Hepatocyte (in vitro differentiated cells): ENCODE data around the gene SCTR. TPM values are rescaled to one million over a fixed set of nuclear protein-coding genes. Genes with fewer than 3 reads are reported as not detected.

ENCODE experiments used
- DNase-seq: peaks from one replicate; pipeline ENCODE4 v3.0.0-alpha.2; 2016; ENCODE audit warnings: low spot score
- H2AFZ ChIP-seq: fragments of 200-600 bp; sonication (generic); 2 replicates; pipeline ENCODE4 v1.6.0; 2016; ENCODE audit warnings: antibody characterized with exemption, mild to moderate bottlenecking
- H3K27ac ChIP-seq: fragments of 200-600 bp; sonication (generic); 2 replicates; pipeline ENCODE4 v1.5.1; 2016; ENCODE audit warnings: mild to moderate bottlenecking
- H3K27me3 ChIP-seq: fragments of 200-600 bp; sonication (generic); 2 replicates; pipeline ENCODE4 v1.6.1; 2016
- H3K36me3 ChIP-seq: fragments of 200-600 bp; sonication (generic); replicated peaks from 2 replicates; pipeline ENCODE4 v1.5.1; 2016; ENCODE audit warnings: low read depth; ENCODE audit not compliant: insufficient read depth
- H3K4me1 ChIP-seq: fragments of 200-600 bp; sonication (generic); 2 replicates; pipeline ENCODE4 v1.5.1; 2016; ENCODE audit warnings: mild to moderate bottlenecking, moderate library complexity; ENCODE audit not compliant: insufficient read depth
- H3K4me2 ChIP-seq: fragments of 200-600 bp; sonication (generic); 2 replicates; pipeline ENCODE4 v1.6.0; 2016
- H3K4me3 ChIP-seq: fragments of 200-600 bp; sonication (generic); 2 replicates; pipeline ENCODE4 v1.5.1; 2016; ENCODE audit warnings: mild to moderate bottlenecking
- H3K79me2 ChIP-seq: fragments of 200-600 bp; sonication (generic); 2 replicates; pipeline ENCODE4 v1.6.0; 2017; ENCODE audit warnings: mild to moderate bottlenecking
- H3K9me2 ChIP-seq: fragments of 200-600 bp; sonication (generic); replicated peaks from 2 replicates; pipeline ENCODE4 v1.6.0; 2017; ENCODE audit warnings: mild to moderate bottlenecking; ENCODE audit not compliant: insufficient read depth
- H3K9me3 ChIP-seq: fragments of 200-600 bp; sonication (generic); 2 replicates; pipeline ENCODE4 v1.5.1; 2016; ENCODE audit warnings: low read depth, mild to moderate bottlenecking
- H4K20me1 ChIP-seq: fragments of 200-600 bp; sonication (generic); 2 replicates; pipeline ENCODE4 v1.6.0; 2016; ENCODE audit warnings: mild to moderate bottlenecking; ENCODE audit not compliant: insufficient read depth, poor library complexity, severe bottlenecking
- CTCF ChIP-seq: fragments of 200-600 bp; sonication (generic); IDR thresholded peaks from 2 replicates; pipeline ENCODE4 v1.5.1; 2016; ENCODE audit warnings: antibody characterized with exemption, mild to moderate bottlenecking; ENCODE audit not compliant: poor library complexity
- EZH2 ChIP-seq: fragments of 200-600 bp; sonication (generic); IDR thresholded peaks from 2 replicates; pipeline ENCODE4 v1.6.1; 2016; ENCODE audit warnings: antibody characterized with exemption, mild to moderate bottlenecking, borderline replicate concordance
- EZH2phosphoT487 ChIP-seq: fragments of 200-600 bp; sonication (generic); IDR thresholded peaks from one replicate; pipeline ENCODE4 v1.6.1; 2018; ENCODE audit warnings: antibody characterized with exemption, mild to moderate bottlenecking, low read depth, moderate library complexity; ENCODE audit not compliant: unreplicated experiment, severe bottlenecking
- WGBS: methylation state at CpG from one replicate; pipeline ENCODE4 v1.1.6; 2016; ENCODE audit warnings: low lambda C conversion rate; ENCODE audit errors: missing lambda C conversion rate; 5-methylcytosine and 5-hydroxymethylcytosine counted together
- polyA plus RNA-seq: library from polyadenylated mRNA; unstranded; fragments of >200 nt; fragmentation: Nextera tagmentation; extraction: Ambion mirVana; gene quantifications from 2 replicates; pipeline ENCODE4 v1.2.1, GENCODE V29; 2016
- total RNA-seq: library from RNA; depleted of rRNA; stranded (reverse); fragments of >200 nt; gene quantifications from 2 replicates; pipeline ENCODE4 v1.2.3, GENCODE V29; 2014

The SCTR gene
- total and polyA plus RNA-seq, 2 experiments from 2014 or later = 1.7 to 4.3 TPM

GRCh38 chr2:119513832-119514231, 10.5 kb downstream of the SCTR start:
- no peak overlapping the region for H3K4me2 ChIP-seq
- no peaks in the 10 kb centered on the region for H3K9me3 ChIP-seq
- H3K27me3 ChIP-seq = no peaks in the 10 kb centered on the region
- H4K20me1 ChIP-seq = no peaks in the 10 kb centered on the region
- no peak for DNase-seq
- no peaks in the 10 kb centered on the region for H3K4me1 ChIP-seq
- H3K27ac ChIP-seq = no peak overlapping the region
- TF ChIP-seq CTCF (no peak), EZH2 (no peak), EZH2phosphoT487 (no peak)
- H3K79me2 ChIP-seq = no peaks in the 10 kb centered on the region
- H3K9me2 ChIP-seq = no peaks in the 10 kb centered on the region
- WGBS = 59% methylated on average over 1 of the region's 1 CpG
- no peaks in the 10 kb centered on the region for H3K36me3 ChIP-seq
- no peak overlapping the region for H2AFZ ChIP-seq
- H3K4me3 ChIP-seq = no peak overlapping the region

- no peak overlapping the region for H3K4me3 ChIP-seq
- 96% methylated on average over 1 of the region's 1 CpG for WGBS
- H3K79me2 ChIP-seq = no peaks in the 10 kb centered on the region
- no peaks in the 10 kb centered on the region for H3K9me2 ChIP-seq
- no peaks in the 10 kb centered on the region for H3K36me3 ChIP-seq
- H3K4me1 ChIP-seq = no peaks in the 10 kb centered on the region
- H4K20me1 ChIP-seq = no peaks in the 10 kb centered on the region
- DNase-seq = no peak
- no peak overlapping the region for H3K27ac ChIP-seq
- no peak overlapping the region for H3K4me2 ChIP-seq
- H3K9me3 ChIP-seq = no peaks in the 10 kb centered on the region
- H3K27me3 ChIP-seq = no peaks in the 10 kb centered on the region
- no peak overlapping the region for H2AFZ ChIP-seq
- no peak for TF ChIP-seq EZH2
- TF ChIP-seq CTCF = no peak
- no peak for TF ChIP-seq EZH2phosphoT487
These were observed 11.3 kb downstream of the SCTR start for GRCh38 chr2:119512946-119513345.

- Histone ChIP-seq H3K9me2 (no peaks in the 10 kb centered on the region), H3K36me3 (no peaks in the 10 kb centered on the region), H4K20me1 (no peaks in the 10 kb centered on the region), H3K27ac (no peak overlapping the region), H3K27me3 (no peaks in the 10 kb centered on the region), H3K79me2 (no peaks in the 10 kb centered on the region), H3K9me3 (no peaks in the 10 kb centered on the region), H3K4me2 (no peak overlapping the region), H2AFZ (no peak overlapping the region), H3K4me1 (no peaks in the 10 kb centered on the region), H3K4me3 (no peak overlapping the region)
- TF ChIP-seq EZH2 (no peak), EZH2phosphoT487 (no peak), CTCF (no peak)
- DNase-seq = no peak
- 96% methylated on average over 2 of the region's 3 CpGs for WGBS
These were observed 12.3 kb downstream of the SCTR start for GRCh38 chr2:119511989-119512388.

GRCh38 chr2:119508756-119509155, 15.5 kb downstream of the SCTR start:
- Histone ChIP-seq H3K9me2 (no peaks in the 10 kb centered on the region), H3K9me3 (no peaks in the 10 kb centered on the region), H3K79me2 (no peaks in the 10 kb centered on the region), H2AFZ (no peak overlapping the region), H3K4me3 (no peak overlapping the region), H3K4me2 (no peak overlapping the region), H3K4me1 (no peaks in the 10 kb centered on the region), H3K27ac (no peak overlapping the region), H3K36me3 (no peaks in the 10 kb centered on the region), H4K20me1 (no peaks in the 10 kb centered on the region), H3K27me3 (no peaks in the 10 kb centered on the region)
- 89% methylated on average over 6 of the region's 6 CpGs for WGBS
- TF ChIP-seq EZH2 (no peak), EZH2phosphoT487 (no peak), CTCF (no peak)
- DNase-seq = no peak
